K562 (cell line): ENCODE results near the gene PSAP. TPM values are rescaled to one million over a fixed set of nuclear protein-coding genes. Genes with fewer than 3 reads are reported as not detected.

Experiments used
- BRCA1 ChIP-seq, 2 experiments: fragments of 450-650 bp in 1 of 2; sonication (generic) in 1 of 2; formaldehyde crosslinking in 1 of 2; IDR thresholded peaks; 2 replicates each; pipeline versions ENCODE4 v1.5.0 to v1.6.1; 2017 to 2020; ENCODE audit warnings: mild to moderate bottlenecking in 1 of 2, missing genetic modification reagents in 1 of 2
- E2F3 ChIP-seq: fragments of 250-450 bp; sonication (Bioruptor Pico); IDR thresholded peaks from 2 replicates; pipeline ENCODE4 v1.4.0; 2020; ENCODE audit warnings: mild to moderate bottlenecking
- ETS2 ChIP-seq: IDR thresholded peaks from 2 replicates; pipeline ENCODE4 v1.6.1; 2016; ENCODE audit warnings: borderline replicate concordance, missing genetic modification characterization, mild to moderate bottlenecking, moderate library complexity, missing compliant biosample characterization; ENCODE audit not compliant: poor library complexity, severe bottlenecking
- ETV5 ChIP-seq: sonication (generic); formaldehyde crosslinking; IDR thresholded peaks from 2 replicates; pipeline ENCODE4 v1.4.0; 2020; ENCODE audit warnings: low read depth, mild to moderate bottlenecking, missing genetic modification reagents
- HOXB6 ChIP-seq: fragments of 250-450 bp; sonication (Bioruptor Pico); IDR thresholded peaks from 2 replicates; pipeline ENCODE4 v1.5.1; 2022; ENCODE audit warnings: mild to moderate bottlenecking, borderline replicate concordance
- JUNB ChIP-seq: fragments of 450-650 bp; formaldehyde crosslinking; conservative IDR thresholded peaks from 2 replicates; pipeline ENCODE4 v1.4.0; 2020; ENCODE audit warnings: mild to moderate bottlenecking
- KAT2B ChIP-seq: IDR thresholded peaks from one replicate; pipeline ENCODE4 v1.6.1; 2012; ENCODE audit warnings: low read depth, mild to moderate bottlenecking, control low read depth, inconsistent platforms, low read length, moderate library complexity
- KHSRP ChIP-seq: fragments of 450-650 bp; IDR thresholded peaks from 2 replicates; pipeline ENCODE4 v1.6.1; 2017
- MTA2 ChIP-seq: fragments of 450-650 bp; IDR thresholded peaks from 2 replicates; pipeline ENCODE4 v1.6.1; 2016; ENCODE audit warnings: low read depth
- NCOA1 ChIP-seq: fragments of 450-650 bp; IDR thresholded peaks from 2 replicates; pipeline ENCODE4 v1.6.1; 2016; ENCODE audit warnings: low read depth
- NR2F6 ChIP-seq: fragments of 450-650 bp; formaldehyde crosslinking; IDR thresholded peaks from 2 replicates; pipeline ENCODE4 v1.4.0; 2020; ENCODE audit warnings: mild to moderate bottlenecking
- PML ChIP-seq: IDR thresholded peaks from 2 replicates; pipeline ENCODE4 v1.6.1; 2012; ENCODE audit warnings: low read length, inconsistent platforms
- RAD21 ChIP-seq, 2 experiments: fragments of 250-450 bp in 1 of 2; fragments of 450-650 bp in 1 of 2; sonication (Bioruptor Pico) in 1 of 2; formaldehyde crosslinking in 1 of 2; IDR thresholded peaks in 1 of 2; conservative IDR thresholded peaks in 1 of 2; 2 replicates each; pipeline versions ENCODE4 v1.4.0 to v1.8.0; 2020 to 2022; ENCODE audit warnings: mild to moderate bottlenecking in 2 of 2, moderate library complexity in 1 of 2
- SMC3 ChIP-seq: conservative IDR thresholded peaks from 2 replicates; pipeline ENCODE4 v1.6.1; 2011; ENCODE audit warnings: low read depth, low read length, improper control_type of control experiment; ENCODE audit not compliant: insufficient read depth
- ZBTB8A ChIP-seq: fragments of 450-650 bp; IDR thresholded peaks from 2 replicates; pipeline ENCODE4 v1.6.1; 2018; ENCODE audit warnings: mild to moderate bottlenecking, moderate library complexity; ENCODE audit not compliant: partially characterized antibody
- ZNF384 ChIP-seq: IDR thresholded peaks from 2 replicates; pipeline ENCODE4 v1.6.1; 2012; ENCODE audit warnings: low read depth, low read length, improper control_type of control experiment
- ZNF436 ChIP-seq: fragments of 250-450, 450-650 bp; sonication (Bioruptor Pico); formaldehyde crosslinking; IDR thresholded peaks from 2 replicates; pipeline ENCODE4 v1.7.0; 2020; ENCODE audit warnings: mild to moderate bottlenecking
- polyA plus RNA-seq, 8 experiments: library from polyadenylated mRNA; depleted of rRNA in 4 of 8; stranded (reverse) in 5 of 8; unstranded in 3 of 8; fragments of >200 nt; fragmentation: Nextera tagmentation in 2 of 8; fragmentation: Illumina TruSeq in 1 of 8; extraction: Ambion mirVana in 2 of 8; extraction: Trizol in 1 of 8; gene quantifications; 2 replicates each; pipeline versions ENCODE4 v1.2.1 to v1.2.3, GENCODE V29; 2011 to 2014; ENCODE audit warnings: inconsistent platforms in 1 of 8, missing spikeins in 1 of 8
- total RNA-seq, 7 experiments: library from RNA; depleted of rRNA in 6 of 7; stranded (reverse); fragments of >200 nt in 6 of 7; fragmentation: Illumina TruSeq in 2 of 7; extraction: Trizol in 2 of 7; gene quantifications; 2 replicates each; pipeline versions ENCODE4 v1.2.1 to v1.2.3, GENCODE V29; 2011 to 2021; ENCODE audit warnings: low replicate concordance in 1 of 7
- TF ChIP-seq, protein P1 (sequence below): fragments of 250-450 bp; sonication (Bioruptor Pico); IDR thresholded peaks from 2 replicates; pipeline ENCODE4 v1.8.0; 2022; ENCODE audit warnings: inconsistent platforms, mild to moderate bottlenecking, moderate library complexity, borderline replicate concordance
- TF ChIP-seq, protein P2 (sequence below), 2 experiments: fragments of 200-800 bp in 1 of 2; sonication (Bioruptor generic) in 1 of 2; sonication (generic) in 1 of 2; formaldehyde crosslinking in 1 of 2; IDR thresholded peaks in 1 of 2; conservative IDR thresholded peaks in 1 of 2; 2 replicates each; pipeline versions ENCODE4 v1.5.0 to v1.6.1; 2016 to 2020; ENCODE audit warnings: missing compliant biosample characterization in 1 of 2, missing genetic modification characterization in 1 of 2, missing genetic modification reagents in 1 of 2
- TF ChIP-seq, protein P3 (sequence below): IDR thresholded peaks from 2 replicates; pipeline ENCODE4 v1.6.1; 2014; ENCODE audit warnings: antibody characterized with exemption
- TF ChIP-seq, protein P4 (sequence below): fragments of 450-650 bp; IDR thresholded peaks from 2 replicates; pipeline ENCODE4 v1.6.1; 2016; ENCODE audit warnings: borderline replicate concordance

The PSAP gene
- total and polyA plus RNA-seq, 9 of the 15 experiments (the other 6 are each of a cell fraction or from before 2014, with no cell fraction given), result 245 to 700 (median 429) TPM

DNA sequence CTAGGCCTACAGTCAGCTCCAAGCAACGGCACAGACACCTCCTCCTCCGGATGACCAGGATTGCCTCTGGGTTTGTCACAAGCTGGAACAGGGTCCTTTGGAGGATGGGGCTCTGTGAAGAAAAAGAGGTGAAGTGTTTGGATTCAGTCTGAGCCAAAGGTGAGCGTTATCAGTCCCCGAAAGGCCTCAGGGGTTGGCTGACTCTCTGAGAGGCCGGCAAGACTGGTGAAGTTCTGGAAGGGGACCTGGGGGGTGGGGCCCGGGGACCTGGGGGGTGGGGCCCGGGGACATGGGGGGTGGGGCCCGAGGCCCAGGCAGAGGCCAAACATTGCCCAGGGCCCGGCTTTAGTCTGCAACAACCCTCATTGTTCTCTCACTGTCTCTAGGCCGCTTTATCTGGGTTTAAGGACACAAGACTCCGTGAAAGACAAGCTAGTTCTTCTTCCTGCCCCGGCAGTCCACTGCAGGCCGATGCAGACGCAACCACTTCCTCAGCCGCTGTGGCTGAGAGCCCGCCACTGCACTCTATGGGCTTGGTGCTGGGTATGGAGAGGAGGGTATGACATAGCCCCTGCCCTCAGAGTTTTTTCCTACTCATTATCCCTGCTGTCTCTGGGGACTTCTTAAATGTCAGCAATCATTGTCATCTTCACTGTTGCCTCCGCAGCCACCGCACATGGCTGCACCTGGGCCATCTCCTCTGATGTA is 27.4 kb upstream of the PSAP start (continued):
- 0 out of 4 replicates have a peak, but pooled peaks of 1 of the 2 experiments have one; percentile 6 for TF ChIP-seq RAD21 (CRISPR knock-in tag; conservative IDR thresholded peaks at IDR 0.05 in 1 of 2, IDR thresholded peaks at IDR 0.05 in 1 of 2)
- no peak for TF ChIP-seq NCOA1
- TF ChIP-seq JUNB, result no peak
- no peak for TF ChIP-seq SMC3
- TF ChIP-seq, protein P1, sequence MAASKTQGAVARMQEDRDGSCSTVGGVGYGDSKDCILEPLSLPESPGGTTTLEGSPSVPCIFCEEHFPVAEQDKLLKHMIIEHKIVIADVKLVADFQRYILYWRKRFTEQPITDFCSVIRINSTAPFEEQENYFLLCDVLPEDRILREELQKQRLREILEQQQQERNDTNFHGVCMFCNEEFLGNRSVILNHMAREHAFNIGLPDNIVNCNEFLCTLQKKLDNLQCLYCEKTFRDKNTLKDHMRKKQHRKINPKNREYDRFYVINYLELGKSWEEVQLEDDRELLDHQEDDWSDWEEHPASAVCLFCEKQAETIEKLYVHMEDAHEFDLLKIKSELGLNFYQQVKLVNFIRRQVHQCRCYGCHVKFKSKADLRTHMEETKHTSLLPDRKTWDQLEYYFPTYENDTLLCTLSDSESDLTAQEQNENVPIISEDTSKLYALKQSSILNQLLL (CRISPR knock-in tag), result no peak
- no peak for TF ChIP-seq KAT2B
- TF ChIP-seq, protein P2, sequence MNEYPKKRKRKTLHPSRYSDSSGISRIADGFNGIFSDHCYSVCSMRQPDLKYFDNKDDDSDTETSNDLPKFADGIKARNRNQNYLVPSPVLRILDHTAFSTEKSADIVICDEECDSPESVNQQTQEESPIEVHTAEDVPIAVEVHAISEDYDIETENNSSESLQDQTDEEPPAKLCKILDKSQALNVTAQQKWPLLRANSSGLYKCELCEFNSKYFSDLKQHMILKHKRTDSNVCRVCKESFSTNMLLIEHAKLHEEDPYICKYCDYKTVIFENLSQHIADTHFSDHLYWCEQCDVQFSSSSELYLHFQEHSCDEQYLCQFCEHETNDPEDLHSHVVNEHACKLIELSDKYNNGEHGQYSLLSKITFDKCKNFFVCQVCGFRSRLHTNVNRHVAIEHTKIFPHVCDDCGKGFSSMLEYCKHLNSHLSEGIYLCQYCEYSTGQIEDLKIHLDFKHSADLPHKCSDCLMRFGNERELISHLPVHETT (CRISPR knock-in tag; conservative IDR thresholded peaks at IDR 0.05 in 1 of 2, IDR thresholded peaks at IDR 0.05 in 1 of 2), result 0 out of 4 replicates have a peak, but pooled peaks of 1 of the 2 experiments have one; percentile 57
- TF ChIP-seq KHSRP, result no peak
- no peak for TF ChIP-seq NR2F6 (CRISPR knock-in tag)
- TF ChIP-seq HOXB6 (CRISPR knock-in tag), result no peak
- TF ChIP-seq, protein P3, sequence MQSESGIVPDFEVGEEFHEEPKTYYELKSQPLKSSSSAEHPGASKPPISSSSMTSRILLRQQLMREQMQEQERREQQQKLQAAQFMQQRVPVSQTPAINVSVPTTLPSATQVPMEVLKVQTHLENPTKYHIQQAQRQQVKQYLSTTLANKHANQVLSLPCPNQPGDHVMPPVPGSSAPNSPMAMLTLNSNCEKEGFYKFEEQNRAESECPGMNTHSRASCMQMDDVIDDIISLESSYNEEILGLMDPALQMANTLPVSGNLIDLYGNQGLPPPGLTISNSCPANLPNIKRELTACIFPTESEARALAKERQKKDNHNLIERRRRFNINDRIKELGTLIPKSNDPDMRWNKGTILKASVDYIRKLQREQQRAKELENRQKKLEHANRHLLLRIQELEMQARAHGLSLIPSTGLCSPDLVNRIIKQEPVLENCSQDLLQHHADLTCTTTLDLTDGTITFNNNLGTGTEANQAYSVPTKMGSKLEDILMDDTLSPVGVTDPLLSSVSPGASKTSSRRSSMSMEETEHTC, result no peak
- no peak for TF ChIP-seq MTA2
- no peak for TF ChIP-seq ETV5
- peak; percentile 81; the same call in 1 of the 2 replicates for TF ChIP-seq ZNF436 (CRISPR knock-in tag)
- TF ChIP-seq, protein P4, sequence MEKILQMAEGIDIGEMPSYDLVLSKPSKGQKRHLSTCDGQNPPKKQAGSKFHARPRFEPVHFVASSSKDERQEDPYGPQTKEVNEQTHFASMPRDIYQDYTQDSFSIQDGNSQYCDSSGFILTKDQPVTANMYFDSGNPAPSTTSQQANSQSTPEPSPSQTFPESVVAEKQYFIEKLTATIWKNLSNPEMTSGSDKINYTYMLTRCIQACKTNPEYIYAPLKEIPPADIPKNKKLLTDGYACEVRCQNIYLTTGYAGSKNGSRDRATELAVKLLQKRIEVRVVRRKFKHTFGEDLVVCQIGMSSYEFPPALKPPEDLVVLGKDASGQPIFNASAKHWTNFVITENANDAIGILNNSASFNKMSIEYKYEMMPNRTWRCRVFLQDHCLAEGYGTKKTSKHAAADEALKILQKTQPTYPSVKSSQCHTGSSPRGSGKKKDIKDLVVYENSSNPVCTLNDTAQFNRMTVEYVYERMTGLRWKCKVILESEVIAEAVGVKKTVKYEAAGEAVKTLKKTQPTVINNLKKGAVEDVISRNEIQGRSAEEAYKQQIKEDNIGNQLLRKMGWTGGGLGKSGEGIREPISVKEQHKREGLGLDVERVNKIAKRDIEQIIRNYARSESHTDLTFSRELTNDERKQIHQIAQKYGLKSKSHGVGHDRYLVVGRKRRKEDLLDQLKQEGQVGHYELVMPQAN, result no peak
- no peak for TF ChIP-seq ETS2 (tag)
- TF ChIP-seq E2F3 (CRISPR knock-in tag), result no peak
- no peak for TF ChIP-seq ZNF384
- TF ChIP-seq BRCA1 (IDR thresholded peaks at IDR 0.05), result no peak
- no peak for TF ChIP-seq BRCA1 (CRISPR knock-in tag; IDR thresholded peaks at IDR 0.05)
- no peak for TF ChIP-seq PML
- TF ChIP-seq ZBTB8A, result no peak
